ENCODE measurements around the gene CCR5AS.

DNA sequence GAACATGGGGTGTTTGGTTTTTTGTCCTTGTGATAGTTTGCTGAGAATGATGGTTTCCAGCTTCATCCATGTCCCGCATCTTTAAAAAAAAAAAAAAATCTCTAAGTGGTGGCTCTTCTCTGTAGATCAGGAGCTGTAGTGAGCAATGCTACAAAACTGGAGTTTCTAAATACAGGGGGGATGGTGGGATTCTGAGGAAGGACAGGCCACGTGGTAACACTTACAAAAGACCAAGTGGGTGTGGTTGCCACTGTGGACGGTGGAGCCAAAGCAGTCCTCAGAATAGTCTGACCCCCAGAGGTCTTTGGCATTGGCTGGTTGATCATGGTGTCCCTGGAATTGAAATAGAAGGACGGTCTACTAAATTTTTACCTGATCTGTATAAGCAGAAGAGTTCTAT lies 7.9 kb upstream of the CCR5AS start:
- TF ChIP-seq, protein P1, sequence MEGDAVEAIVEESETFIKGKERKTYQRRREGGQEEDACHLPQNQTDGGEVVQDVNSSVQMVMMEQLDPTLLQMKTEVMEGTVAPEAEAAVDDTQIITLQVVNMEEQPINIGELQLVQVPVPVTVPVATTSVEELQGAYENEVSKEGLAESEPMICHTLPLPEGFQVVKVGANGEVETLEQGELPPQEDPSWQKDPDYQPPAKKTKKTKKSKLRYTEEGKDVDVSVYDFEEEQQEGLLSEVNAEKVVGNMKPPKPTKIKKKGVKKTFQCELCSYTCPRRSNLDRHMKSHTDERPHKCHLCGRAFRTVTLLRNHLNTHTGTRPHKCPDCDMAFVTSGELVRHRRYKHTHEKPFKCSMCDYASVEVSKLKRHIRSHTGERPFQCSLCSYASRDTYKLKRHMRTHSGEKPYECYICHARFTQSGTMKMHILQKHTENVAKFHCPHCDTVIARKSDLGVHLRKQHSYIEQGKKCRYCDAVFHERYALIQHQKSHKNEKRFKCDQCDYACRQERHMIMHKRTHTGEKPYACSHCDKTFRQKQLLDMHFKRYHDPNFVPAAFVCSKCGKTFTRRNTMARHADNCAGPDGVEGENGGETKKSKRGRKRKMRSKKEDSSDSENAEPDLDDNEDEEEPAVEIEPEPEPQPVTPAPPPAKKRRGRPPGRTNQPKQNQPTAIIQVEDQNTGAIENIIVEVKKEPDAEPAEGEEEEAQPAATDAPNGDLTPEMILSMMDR (IDR thresholded peaks at IDR 0.05; ENCODE audit: borderline replicate concordance, extremely low read depth, low read length, poor library complexity, severe bottlenecking), result no peak
- no peak for TF ChIP-seq EZH2 (IDR thresholded peaks at IDR 0.05; ENCODE audit: borderline replicate concordance, low read depth, low read length, severe bottlenecking)
